WTC11 (cell line): Measurements from ENCODE around the gene RAD18. TPM values are rescaled to one million over a fixed set of nuclear protein-coding genes. Genes with fewer than 3 reads are reported as not detected.

ENCODE experiments used
- ATAC-seq: fragments of 200-7000 bp; cut with Tn5 transposase; 2 replicates; pipeline ENCODE4 v1.10.0; 2021; ENCODE audit warnings: mild to moderate bottlenecking, moderate library complexity
- CTCF ChIA-PET: fragments of 300-600 bp; sonication (Branson Sonifier 250); formaldehyde crosslinking; loops from one replicate; lab custom pipeline; 2021; ENCODE audit warnings: antibody characterized with exemption; lab: Charles Lee
- POLR2A ChIA-PET: fragments of 350-600 bp; sonication (Branson Sonifier 250); formaldehyde crosslinking; loops from one replicate; lab custom pipeline; 2021; ENCODE audit warnings: antibody characterized with exemption; lab: Charles Lee
- DNase-seq: peaks from one replicate; pipeline ENCODE4 v3.0.0; 2021; ENCODE audit warnings: low spot score
- H3K27ac Mint-ChIP-seq: 2 replicates; pipeline ENCODE4 v1.8.0; 2021; ENCODE audit warnings: mixed read lengths
- H3K27me3 Mint-ChIP-seq: 2 replicates; pipeline ENCODE4 v1.8.0; 2021; ENCODE audit warnings: low read depth, mild to moderate bottlenecking, moderate library complexity, mixed read lengths
- H3K36me3 Mint-ChIP-seq: 2 replicates; pipeline ENCODE4 v1.8.0; 2021; ENCODE audit warnings: mixed read lengths
- H3K4me1 Mint-ChIP-seq: 2 replicates; pipeline ENCODE4 v1.8.0; 2022; ENCODE audit warnings: mixed read lengths
- H3K4me3 Mint-ChIP-seq: 2 replicates; pipeline ENCODE4 v1.8.0; 2021; ENCODE audit warnings: mild to moderate bottlenecking, moderate library complexity, mixed read lengths
- H3K9me3 Mint-ChIP-seq: 2 replicates; pipeline ENCODE4 v1.8.0; 2021; ENCODE audit warnings: mixed read lengths
- CREB1 ChIP-seq: sonication (generic); formaldehyde crosslinking; IDR thresholded peaks from 2 replicates; pipeline ENCODE4 v1.8.0; 2023; ENCODE audit warnings: mild to moderate bottlenecking, missing genetic modification reagents
- ERG ChIP-seq: fragments of 250-450 bp; sonication (Bioruptor Pico); IDR thresholded peaks from 2 replicates; pipeline ENCODE4 v1.8.0; 2021; ENCODE audit warnings: mild to moderate bottlenecking
- JAZF1 ChIP-seq: fragments of 250-450 bp; sonication (Bioruptor Pico); IDR thresholded peaks from 2 replicates; pipeline ENCODE4 v1.9.0; 2021; ENCODE audit warnings: moderate library complexity, mild to moderate bottlenecking, inconsistent platforms
- JUN ChIP-seq: sonication (generic); formaldehyde crosslinking; IDR thresholded peaks from 2 replicates; pipeline ENCODE4 v1.8.0; 2023; ENCODE audit warnings: mild to moderate bottlenecking, missing genetic modification reagents
- MYBL2 ChIP-seq: sonication (generic); formaldehyde crosslinking; IDR thresholded peaks from 2 replicates; pipeline ENCODE4 v1.8.1; 2023; ENCODE audit warnings: mild to moderate bottlenecking, moderate library complexity, missing genetic modification reagents
- NFATC4 ChIP-seq: fragments of 250-450 bp; sonication (Bioruptor Pico); IDR thresholded peaks from 2 replicates; pipeline ENCODE4 v1.9.0; 2021; ENCODE audit warnings: mild to moderate bottlenecking
- NFE2L1 ChIP-seq: sonication (generic); formaldehyde crosslinking; IDR thresholded peaks from 2 replicates; pipeline ENCODE4 v1.8.1; 2023; ENCODE audit warnings: missing genetic modification reagents
- NFYB ChIP-seq: sonication (generic); formaldehyde crosslinking; conservative IDR thresholded peaks from 2 replicates; pipeline ENCODE4 v1.8.0; 2022; ENCODE audit warnings: low read depth, missing genetic modification reagents
- NR3C1 ChIP-seq: sonication (generic); formaldehyde crosslinking; conservative IDR thresholded peaks from 2 replicates; pipeline ENCODE4 v1.8.1; 2023; ENCODE audit warnings: low read depth, mild to moderate bottlenecking, missing genetic modification reagents
- OVOL2 ChIP-seq: fragments of 250-450 bp; sonication (Bioruptor Pico); IDR thresholded peaks from 2 replicates; pipeline ENCODE4 v1.9.0; 2021; ENCODE audit warnings: mild to moderate bottlenecking, borderline replicate concordance
- SMAD4 ChIP-seq: sonication (generic); formaldehyde crosslinking; IDR thresholded peaks from 2 replicates; pipeline ENCODE4 v1.8.0; 2022; ENCODE audit warnings: mild to moderate bottlenecking, missing genetic modification reagents
- SP1 ChIP-seq: sonication (generic); formaldehyde crosslinking; conservative IDR thresholded peaks from 2 replicates; pipeline ENCODE4 v1.8.1; 2022; ENCODE audit warnings: missing genetic modification reagents
- ZNF423 ChIP-seq: fragments of 250-450 bp; sonication (Bioruptor Pico); IDR thresholded peaks from 2 replicates; pipeline ENCODE4 v2.1.2; 2022; ENCODE audit warnings: mild to moderate bottlenecking, moderate library complexity
- total RNA-seq: library from RNA; stranded (reverse); gene quantifications from 3 replicates; pipeline ENCODE4 v1.2.3, GENCODE V29; 2021
- TF ChIP-seq, protein P1 (sequence below): sonication (generic); formaldehyde crosslinking; IDR thresholded peaks from 2 replicates; pipeline ENCODE4 v1.8.1; 2022; ENCODE audit warnings: low read depth, missing genetic modification reagents, borderline replicate concordance
- TF ChIP-seq, protein P2 (sequence below): sonication (generic); formaldehyde crosslinking; IDR thresholded peaks from 2 replicates; pipeline ENCODE4 v1.8.1; 2022; ENCODE audit warnings: mild to moderate bottlenecking, moderate library complexity, missing genetic modification reagents
- TF ChIP-seq, protein P3 (sequence below): fragments of 250-450 bp; sonication (Bioruptor Pico); IDR thresholded peaks from 2 replicates; pipeline ENCODE4 v1.9.0; 2021; ENCODE audit warnings: mild to moderate bottlenecking
- TF ChIP-seq, protein P4 (sequence below): sonication (generic); formaldehyde crosslinking; IDR thresholded peaks from 2 replicates; pipeline ENCODE4 v1.8.0; 2022; ENCODE audit warnings: mild to moderate bottlenecking, missing genetic modification reagents
- TF ChIP-seq, protein P5 (sequence below): sonication (generic); formaldehyde crosslinking; IDR thresholded peaks from 2 replicates; pipeline ENCODE4 v1.8.1; 2023; ENCODE audit warnings: mild to moderate bottlenecking, missing genetic modification reagents

Gene RAD18
- total RNA-seq, 1 experiment from 2014 or later, result 24.4 TPM

DNA sequence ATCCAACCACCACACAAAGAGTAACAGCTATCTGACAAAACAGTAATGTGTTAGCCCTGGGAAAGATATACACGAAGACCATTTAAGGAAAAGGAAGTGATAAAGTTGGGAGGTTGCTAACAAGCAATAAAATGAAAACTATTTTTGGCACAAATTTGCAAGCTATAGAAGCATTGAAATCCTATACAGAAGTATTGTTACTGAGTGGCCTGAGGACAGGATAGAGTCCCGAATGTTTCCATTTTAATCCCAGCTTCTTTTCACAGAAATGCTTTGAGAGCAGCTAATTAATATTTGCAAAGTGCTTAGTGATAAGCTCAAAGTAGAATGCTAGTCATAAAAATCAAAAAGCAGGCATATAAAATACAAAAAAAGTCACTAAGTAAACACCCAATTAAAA, 51.5 kb downstream of the RAD18 start:
- ChIA-PET CTCF (interaction anchor here (1.2 kb wide), 1 partner anchor 142 kb away, joined by 3 read pairs; the partner anchor contains the start of gene OXTR), POLR2A (no interaction called here)
- H3K36me3 Mint-ChIP-seq, result peaks cover 13% of the 10 kb centered on the region
- no peak overlapping the region for H3K27ac Mint-ChIP-seq
- H3K4me3 Mint-ChIP-seq, result no peak overlapping the region
- no peaks in the 10 kb centered on the region for H3K4me1 Mint-ChIP-seq
- no peaks in the 10 kb centered on the region for H3K27me3 Mint-ChIP-seq
- H3K9me3 Mint-ChIP-seq, result no peaks in the 10 kb centered on the region
- no peak for DNase-seq
- no peak for ATAC-seq
- TF ChIP-seq SP1 (no peak), JAZF1 (CRISPR knock-in tag) (no peak), OVOL2 (CRISPR knock-in tag) (no peak), NFATC4 (no peak), MYBL2 (CRISPR knock-in tag) (no peak), NFYB (CRISPR knock-in tag) (no peak), NFE2L1 (CRISPR knock-in tag) (no peak), SMAD4 (CRISPR knock-in tag) (no peak), CREB1 (CRISPR knock-in tag) (no peak), JUN (no peak)
- TF ChIP-seq, protein P1, sequence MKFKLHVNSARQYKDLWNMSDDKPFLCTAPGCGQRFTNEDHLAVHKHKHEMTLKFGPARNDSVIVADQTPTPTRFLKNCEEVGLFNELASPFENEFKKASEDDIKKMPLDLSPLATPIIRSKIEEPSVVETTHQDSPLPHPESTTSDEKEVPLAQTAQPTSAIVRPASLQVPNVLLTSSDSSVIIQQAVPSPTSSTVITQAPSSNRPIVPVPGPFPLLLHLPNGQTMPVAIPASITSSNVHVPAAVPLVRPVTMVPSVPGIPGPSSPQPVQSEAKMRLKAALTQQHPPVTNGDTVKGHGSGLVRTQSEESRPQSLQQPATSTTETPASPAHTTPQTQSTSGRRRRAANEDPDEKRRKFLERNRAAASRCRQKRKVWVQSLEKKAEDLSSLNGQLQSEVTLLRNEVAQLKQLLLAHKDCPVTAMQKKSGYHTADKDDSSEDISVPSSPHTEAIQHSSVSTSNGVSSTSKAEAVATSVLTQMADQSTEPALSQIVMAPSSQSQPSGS, result no peak

DNA sequence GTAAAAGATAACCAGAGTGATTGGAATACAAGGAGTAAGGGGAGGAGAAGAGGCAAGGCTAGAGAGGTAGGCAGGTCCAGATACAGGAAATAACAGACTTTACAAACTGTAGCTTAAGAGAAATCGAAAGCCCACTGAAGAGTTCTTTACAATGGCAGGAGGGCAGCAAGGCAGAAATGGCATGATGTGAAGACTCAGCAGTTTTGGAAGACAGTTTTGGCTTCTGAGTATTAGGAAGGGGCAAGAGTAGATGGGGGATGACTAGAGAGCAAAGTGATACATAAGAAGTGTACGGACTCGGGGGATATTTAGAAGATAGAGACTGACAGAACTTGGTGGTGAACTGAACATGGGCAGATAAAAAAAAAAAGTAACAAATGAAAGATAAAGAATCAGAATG, 54.1 kb downstream of the RAD18 start:
- no peaks in the 10 kb centered on the region for H3K4me1 Mint-ChIP-seq
- ChIA-PET CTCF (no interaction called here), POLR2A (no interaction called here)
- H3K27me3 Mint-ChIP-seq, result no peaks in the 10 kb centered on the region
- DNase-seq (no peak), ATAC-seq (no peak)
- no peak overlapping the region for H3K4me3 Mint-ChIP-seq
- H3K9me3 Mint-ChIP-seq, result no peaks in the 10 kb centered on the region
- peaks cover 13% of the 10 kb centered on the region for H3K36me3 Mint-ChIP-seq
- no peak overlapping the region for H3K27ac Mint-ChIP-seq
- TF ChIP-seq ZNF423, result no peak
- TF ChIP-seq, protein P2, sequence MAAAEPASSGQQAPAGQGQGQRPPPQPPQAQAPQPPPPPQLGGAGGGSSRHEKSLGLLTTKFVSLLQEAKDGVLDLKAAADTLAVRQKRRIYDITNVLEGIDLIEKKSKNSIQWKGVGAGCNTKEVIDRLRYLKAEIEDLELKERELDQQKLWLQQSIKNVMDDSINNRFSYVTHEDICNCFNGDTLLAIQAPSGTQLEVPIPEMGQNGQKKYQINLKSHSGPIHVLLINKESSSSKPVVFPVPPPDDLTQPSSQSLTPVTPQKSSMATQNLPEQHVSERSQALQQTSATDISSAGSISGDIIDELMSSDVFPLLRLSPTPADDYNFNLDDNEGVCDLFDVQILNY (CRISPR knock-in tag), result no peak
- TF ChIP-seq, protein P3, sequence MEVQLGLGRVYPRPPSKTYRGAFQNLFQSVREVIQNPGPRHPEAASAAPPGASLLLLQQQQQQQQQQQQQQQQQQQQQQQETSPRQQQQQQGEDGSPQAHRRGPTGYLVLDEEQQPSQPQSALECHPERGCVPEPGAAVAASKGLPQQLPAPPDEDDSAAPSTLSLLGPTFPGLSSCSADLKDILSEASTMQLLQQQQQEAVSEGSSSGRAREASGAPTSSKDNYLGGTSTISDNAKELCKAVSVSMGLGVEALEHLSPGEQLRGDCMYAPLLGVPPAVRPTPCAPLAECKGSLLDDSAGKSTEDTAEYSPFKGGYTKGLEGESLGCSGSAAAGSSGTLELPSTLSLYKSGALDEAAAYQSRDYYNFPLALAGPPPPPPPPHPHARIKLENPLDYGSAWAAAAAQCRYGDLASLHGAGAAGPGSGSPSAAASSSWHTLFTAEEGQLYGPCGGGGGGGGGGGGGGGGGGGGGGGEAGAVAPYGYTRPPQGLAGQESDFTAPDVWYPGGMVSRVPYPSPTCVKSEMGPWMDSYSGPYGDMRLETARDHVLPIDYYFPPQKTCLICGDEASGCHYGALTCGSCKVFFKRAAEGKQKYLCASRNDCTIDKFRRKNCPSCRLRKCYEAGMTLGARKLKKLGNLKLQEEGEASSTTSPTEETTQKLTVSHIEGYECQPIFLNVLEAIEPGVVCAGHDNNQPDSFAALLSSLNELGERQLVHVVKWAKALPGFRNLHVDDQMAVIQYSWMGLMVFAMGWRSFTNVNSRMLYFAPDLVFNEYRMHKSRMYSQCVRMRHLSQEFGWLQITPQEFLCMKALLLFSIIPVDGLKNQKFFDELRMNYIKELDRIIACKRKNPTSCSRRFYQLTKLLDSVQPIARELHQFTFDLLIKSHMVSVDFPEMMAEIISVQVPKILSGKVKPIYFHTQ (CRISPR knock-in tag), result no peak
- TF ChIP-seq, protein P4, sequence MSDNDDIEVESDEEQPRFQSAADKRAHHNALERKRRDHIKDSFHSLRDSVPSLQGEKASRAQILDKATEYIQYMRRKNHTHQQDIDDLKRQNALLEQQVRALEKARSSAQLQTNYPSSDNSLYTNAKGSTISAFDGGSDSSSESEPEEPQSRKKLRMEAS, result no peak
- no peak for TF ChIP-seq NFYB (CRISPR knock-in tag)
- TF ChIP-seq NR3C1, result no peak
- TF ChIP-seq SP1, result no peak
- no peak for TF ChIP-seq ERG (CRISPR knock-in tag)
- TF ChIP-seq, protein P5, sequence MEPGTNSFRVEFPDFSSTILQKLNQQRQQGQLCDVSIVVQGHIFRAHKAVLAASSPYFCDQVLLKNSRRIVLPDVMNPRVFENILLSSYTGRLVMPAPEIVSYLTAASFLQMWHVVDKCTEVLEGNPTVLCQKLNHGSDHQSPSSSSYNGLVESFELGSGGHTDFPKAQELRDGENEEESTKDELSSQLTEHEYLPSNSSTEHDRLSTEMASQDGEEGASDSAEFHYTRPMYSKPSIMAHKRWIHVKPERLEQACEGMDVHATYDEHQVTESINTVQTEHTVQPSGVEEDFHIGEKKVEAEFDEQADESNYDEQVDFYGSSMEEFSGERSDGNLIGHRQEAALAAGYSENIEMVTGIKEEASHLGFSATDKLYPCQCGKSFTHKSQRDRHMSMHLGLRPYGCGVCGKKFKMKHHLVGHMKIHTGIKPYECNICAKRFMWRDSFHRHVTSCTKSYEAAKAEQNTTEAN (CRISPR knock-in tag), result no peak
